Erythroblast (primary cell): ENCODE measurements around the gene SELENOI.

Source experiments
- GATA1 ChIP-seq: IDR thresholded peaks from 2 replicates; pipeline ENCODE4 v1.6.1; 2011; ENCODE audit warnings: low read depth, mild to moderate bottlenecking, control low read depth, low read length, moderate library complexity
- POLR2A ChIP-seq: IDR thresholded peaks from 2 replicates; pipeline ENCODE4 v1.6.1; 2011; ENCODE audit warnings: mild to moderate bottlenecking, low read length

DNA sequence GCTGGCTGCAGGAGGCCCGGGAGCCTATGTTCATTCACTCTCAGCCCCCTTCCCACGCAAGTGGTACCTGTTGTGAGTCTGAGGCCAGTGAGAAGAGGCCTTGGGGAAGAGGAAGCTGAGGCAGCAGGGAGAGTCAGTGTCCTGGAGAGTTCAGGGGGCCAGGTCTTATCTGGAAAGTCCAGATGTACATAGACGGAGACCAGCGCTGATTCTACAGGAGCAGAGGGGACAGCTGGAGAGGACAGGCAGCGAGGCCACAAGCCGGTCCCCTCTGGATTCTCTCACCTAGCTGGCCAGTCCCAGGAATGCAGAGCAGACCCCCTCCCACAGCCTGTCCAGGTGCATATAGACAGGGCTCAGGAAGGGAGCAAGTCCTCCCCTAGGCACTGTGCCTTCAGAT, 29.1 kb upstream of the SELENOI start:
- TF ChIP-seq POLR2A (no peak), GATA1 (no peak)
